ENCODE data around the gene ESYT2. TPM values are rescaled to one million over a fixed set of nuclear protein-coding genes. Genes with fewer than 3 reads are reported as not detected.

Gene ESYT2
- polyA plus RNA-seq, 1 donor (not counting 4 experiments of a cell fraction or from before 2014, with no cell fraction given) = 45.9 TPM

DNA sequence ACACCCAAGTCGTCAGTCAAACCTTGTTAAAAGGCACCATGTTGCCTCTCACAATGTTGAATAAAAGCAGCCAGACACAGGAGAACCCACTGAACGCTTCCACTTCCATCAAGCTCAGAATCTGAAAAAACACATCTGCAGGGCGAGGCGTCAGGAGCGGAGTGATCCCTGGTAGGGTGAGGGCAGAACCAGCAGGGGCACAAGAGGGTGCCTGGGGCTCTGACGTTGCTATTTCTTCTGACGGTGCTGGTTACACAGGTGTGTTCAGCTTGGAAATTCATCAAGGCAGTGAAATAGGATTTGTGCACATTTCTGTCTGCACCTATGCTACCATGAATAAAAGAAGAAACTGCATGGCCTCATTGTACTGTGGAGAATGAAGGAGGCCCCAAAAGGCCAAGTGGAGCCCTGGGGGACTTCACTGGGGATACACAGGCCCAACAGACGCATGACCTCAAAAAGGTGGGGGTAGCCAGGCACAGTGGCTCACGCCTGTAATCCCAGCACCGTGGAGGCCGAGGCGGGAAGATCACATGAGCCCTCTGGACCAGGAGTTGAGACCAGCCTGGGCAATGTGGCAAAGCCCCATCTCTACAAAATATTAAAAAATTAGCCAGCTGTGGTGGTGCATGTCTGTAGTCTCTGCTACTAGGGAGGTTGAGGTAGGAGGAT, 105.5 kb downstream of the ESYT2 start:
- no peaks in the 10 kb centered on the region for H3K36me3 ChIP-seq (ENCODE audit: control insufficient read depth in 2 of 2, extremely low read depth in 1 of 2, insufficient read depth in 2 of 2, low read length in 2 of 2)
- H3K9me3 ChIP-seq (ENCODE audit: control insufficient read depth, low read depth, low read length) = no peaks in the 10 kb centered on the region
- H3K9ac ChIP-seq (ENCODE audit: control insufficient read depth, extremely low read depth, insufficient read depth, low read length) = no peak overlapping the region
- H3K79me2 ChIP-seq (ENCODE audit: control insufficient read depth, insufficient read depth, low read length) = no peaks in the 10 kb centered on the region
- no peak for FAIRE-seq
- H4K20me1 ChIP-seq (ENCODE audit: control insufficient read depth, extremely low read depth, insufficient read depth, low read length) = no peaks in the 10 kb centered on the region
- dilution Hi-C loops (cut with MboI; ENCODE audit: extremely low pct_ligation_motif_present, low sequenced_read_pairs) = no loop called here
- no peak for DNase-seq (ENCODE audit: low read depth, low spot score)
- H3K27ac ChIP-seq (ENCODE audit: control insufficient read depth, insufficient read depth, low read length) = no peak overlapping the region
- peaks cover 9% of the 10 kb centered on the region for H3K4me1 ChIP-seq (ENCODE audit: control insufficient read depth, extremely low read depth, insufficient read depth, low read length)
- H3K9me1 ChIP-seq (ENCODE audit: control insufficient read depth, extremely low read depth, insufficient read depth, low read length) = no peaks in the 10 kb centered on the region
- TF ChIP-seq EZH2 (IDR thresholded peaks at IDR 0.05; ENCODE audit: low read length) (no peak), CTCF (optimal IDR thresholded peaks at IDR 0.05 in 1 of 3, IDR thresholded peaks at IDR 0.05 in 1 of 3, conservative IDR thresholded peaks at IDR 0.05 in 1 of 3; ENCODE audit: extremely low read depth in 1 of 3, insufficient read depth in 2 of 3, low read length in 3 of 3) (no peak)
- no peak overlapping the region for H3K4me3 ChIP-seq (ENCODE audit: control insufficient read depth in 2 of 3, extremely low read depth in 1 of 3, insufficient read depth in 2 of 3, low read depth in 1 of 3, low read length in 3 of 3)
- no peaks in the 10 kb centered on the region for H3K27me3 ChIP-seq (ENCODE audit: control insufficient read depth, extremely low read depth, insufficient read depth, low read length)
- H2AFZ ChIP-seq (ENCODE audit: control insufficient read depth, low read length) = no peak overlapping the region
- H3K4me2 ChIP-seq (ENCODE audit: control insufficient read depth, extremely low read depth, insufficient read depth, low read depth, low read length) = no peak overlapping the region

GRCh38 chr7:158723266-158723665, 106.0 kb downstream of the ESYT2 start:
- Histone ChIP-seq H3K9me1 (ENCODE audit: control insufficient read depth, extremely low read depth, insufficient read depth, low read length) (no peaks in the 10 kb centered on the region), H2AFZ (ENCODE audit: control insufficient read depth, low read length) (no peak overlapping the region), H3K9ac (ENCODE audit: control insufficient read depth, extremely low read depth, insufficient read depth, low read length) (no peak overlapping the region), H3K9me3 (ENCODE audit: control insufficient read depth, low read depth, low read length) (no peaks in the 10 kb centered on the region), H3K27me3 (ENCODE audit: control insufficient read depth, extremely low read depth, insufficient read depth, low read length) (no peaks in the 10 kb centered on the region), H3K79me2 (ENCODE audit: control insufficient read depth, insufficient read depth, low read length) (no peaks in the 10 kb centered on the region), H3K4me2 (ENCODE audit: control insufficient read depth, extremely low read depth, insufficient read depth, low read depth, low read length) (no peak overlapping the region), H3K27ac (ENCODE audit: control insufficient read depth, insufficient read depth, low read length) (no peak overlapping the region), H3K36me3 (ENCODE audit: control insufficient read depth in 2 of 2, extremely low read depth in 1 of 2, insufficient read depth in 2 of 2, low read length in 2 of 2) (no peaks in the 10 kb centered on the region), H3K4me1 (ENCODE audit: control insufficient read depth, extremely low read depth, insufficient read depth, low read length) (peaks cover 9% of the 10 kb centered on the region), H3K4me3 (ENCODE audit: control insufficient read depth in 2 of 3, extremely low read depth in 1 of 3, insufficient read depth in 2 of 3, low read depth in 1 of 3, low read length in 3 of 3) (no peak overlapping the region), H4K20me1 (ENCODE audit: control insufficient read depth, extremely low read depth, insufficient read depth, low read length) (no peaks in the 10 kb centered on the region)
- TF ChIP-seq EZH2 (IDR thresholded peaks at IDR 0.05; ENCODE audit: low read length) (no peak), CTCF (optimal IDR thresholded peaks at IDR 0.05 in 1 of 3, IDR thresholded peaks at IDR 0.05 in 1 of 3, conservative IDR thresholded peaks at IDR 0.05 in 1 of 3; ENCODE audit: extremely low read depth in 1 of 3, insufficient read depth in 2 of 3, low read length in 3 of 3) (no peak)
- no peak for FAIRE-seq
- dilution Hi-C loops (cut with MboI; ENCODE audit: extremely low pct_ligation_motif_present, low sequenced_read_pairs) = no loop called here
- no peak for DNase-seq (ENCODE audit: low read depth, low spot score)
